Ecto neural progenitor cell (in vitro differentiated cells): ENCODE measurements around the gene IL18BP.

Experiments used
- DNase-seq: peaks from one replicate; pipeline ENCODE4 v3.0.0-alpha.2; 2018; ENCODE audit warnings: low spot score

Gene IL18BP

GRCh38 chr11:72012897-72013721, 14.4 kb downstream of the IL18BP start:
- no peak for DNase-seq

DNA sequence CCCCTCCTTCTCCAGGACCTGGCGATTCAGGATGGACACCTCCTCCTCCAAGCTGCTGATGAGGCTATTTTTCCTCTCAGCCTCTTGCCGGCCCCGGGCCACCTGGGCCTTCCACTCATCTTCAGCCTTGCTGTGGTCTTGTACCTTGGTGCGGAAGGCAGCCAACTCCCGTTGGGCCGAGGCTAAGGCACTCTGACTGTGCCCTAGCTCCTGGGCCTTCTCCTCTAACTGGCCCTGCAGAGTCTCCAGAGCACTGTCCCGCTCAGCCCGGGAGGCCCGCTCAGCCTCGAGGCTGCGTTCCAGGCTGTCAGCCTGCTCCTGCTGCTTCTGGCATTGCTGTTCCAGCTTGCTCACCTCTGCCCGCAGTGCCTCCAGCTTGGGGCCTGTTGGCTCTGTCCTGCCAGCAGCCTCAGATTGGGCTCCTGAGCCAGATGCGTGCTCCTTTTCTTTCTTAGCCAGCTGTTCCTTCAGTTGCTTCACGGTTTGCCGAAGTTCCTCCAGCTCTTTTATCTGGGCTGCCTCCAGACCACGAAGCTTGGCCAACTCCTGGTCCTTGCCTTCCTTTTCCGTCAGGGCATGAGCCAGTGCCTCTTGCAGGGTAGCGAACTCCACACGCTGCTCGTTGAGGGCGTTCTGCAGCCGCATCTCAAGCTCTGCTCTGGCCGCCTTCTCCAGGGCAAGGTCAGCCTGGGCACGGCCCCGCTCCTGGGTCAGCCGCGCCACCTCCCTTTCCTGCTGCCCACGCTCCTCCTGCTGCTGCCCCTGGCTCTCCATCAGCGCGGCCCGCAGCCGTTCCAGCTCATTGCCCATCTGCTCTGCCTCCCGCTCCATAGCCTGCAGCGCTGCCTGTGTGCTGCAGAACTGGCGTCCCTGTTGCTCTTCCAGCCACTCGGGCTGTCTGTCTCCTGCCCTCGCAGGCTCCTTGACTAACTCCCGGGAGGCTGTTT, 15.3 kb downstream of the IL18BP start:
- DNase-seq, result no peak

DNA sequence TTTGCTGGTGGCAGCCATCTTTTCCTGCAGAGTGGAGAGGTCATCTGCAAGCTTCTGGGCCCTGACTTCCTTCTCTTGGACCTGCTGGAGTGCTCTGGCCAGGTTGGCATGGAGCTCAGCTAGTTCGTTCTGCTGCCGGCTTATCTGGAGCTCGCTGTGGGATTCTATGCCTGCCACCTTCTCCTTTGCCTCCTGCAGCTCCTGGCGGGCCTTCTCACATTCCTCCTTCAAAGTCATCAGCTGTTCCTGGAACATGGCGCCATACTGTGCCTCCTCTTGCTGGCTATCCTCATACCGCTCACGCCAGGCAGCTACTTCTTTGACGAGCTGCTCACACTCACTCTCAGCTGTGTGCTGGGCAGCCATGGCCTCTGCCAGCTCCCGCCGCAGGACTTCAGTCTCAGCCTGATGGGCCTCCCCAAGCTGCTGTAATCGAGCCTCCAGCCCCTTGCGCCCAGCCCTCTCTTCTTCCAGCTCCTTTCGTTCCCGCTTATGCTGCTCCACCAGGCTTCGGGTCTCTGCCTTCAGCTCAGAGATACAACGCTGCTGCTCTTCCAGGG, 16.1 kb downstream of the IL18BP start:
- DNase-seq, result no peak

DNA sequence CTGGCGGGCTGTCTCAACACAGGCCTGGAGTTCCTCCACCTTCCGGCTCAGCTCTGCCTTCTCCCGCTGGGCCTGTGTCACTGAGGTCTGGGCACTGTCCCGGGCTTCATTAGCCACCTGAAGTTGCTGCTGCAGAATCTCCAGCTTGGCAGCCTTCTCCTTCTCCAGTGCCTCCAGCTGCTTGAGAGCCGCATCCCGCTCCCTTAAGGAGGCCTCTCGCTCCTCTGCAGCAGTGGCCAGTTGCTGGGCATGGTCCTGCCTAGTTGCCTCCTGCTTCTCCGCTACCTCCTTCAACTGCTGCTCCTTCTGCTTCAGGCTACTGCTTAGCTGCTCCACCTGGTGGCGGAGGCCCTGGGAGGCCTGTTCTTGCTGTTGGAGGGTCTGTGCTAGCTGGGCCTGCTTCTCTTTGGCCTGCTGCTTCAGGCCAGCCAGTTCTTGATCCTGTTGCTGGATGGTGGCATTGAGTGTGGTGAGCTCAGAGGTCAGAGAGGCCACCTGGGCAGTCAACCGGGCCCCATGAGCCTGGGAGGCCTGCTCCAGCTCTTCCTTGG, 16.9 kb downstream of the IL18BP start:
- no peak for DNase-seq

DNA sequence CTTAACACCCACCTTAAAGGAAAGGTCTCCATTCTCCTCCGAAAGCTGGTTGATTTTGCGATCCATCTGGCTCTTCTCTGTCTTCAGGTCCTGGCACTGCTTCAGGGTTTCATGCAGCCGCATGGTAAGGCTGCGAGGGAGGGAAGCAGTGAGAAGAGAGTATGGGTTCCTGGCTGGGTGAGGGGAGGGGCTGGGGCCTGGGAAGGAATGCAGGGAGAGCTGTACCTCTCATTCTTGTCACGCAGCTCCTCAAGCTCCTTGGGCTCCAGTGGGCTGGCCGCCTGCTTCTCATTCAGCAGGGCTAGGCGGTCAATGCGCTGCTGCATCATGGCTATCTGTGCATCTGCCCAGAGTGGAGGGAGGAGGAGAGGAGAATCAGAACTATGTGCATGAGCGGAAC, 19.5 kb downstream of the IL18BP start:
- DNase-seq, result no peak

- DNase-seq, result no peak
Observed at GRCh38 chr11:72023335-72023734, 24.6 kb downstream of the IL18BP start.

DNA sequence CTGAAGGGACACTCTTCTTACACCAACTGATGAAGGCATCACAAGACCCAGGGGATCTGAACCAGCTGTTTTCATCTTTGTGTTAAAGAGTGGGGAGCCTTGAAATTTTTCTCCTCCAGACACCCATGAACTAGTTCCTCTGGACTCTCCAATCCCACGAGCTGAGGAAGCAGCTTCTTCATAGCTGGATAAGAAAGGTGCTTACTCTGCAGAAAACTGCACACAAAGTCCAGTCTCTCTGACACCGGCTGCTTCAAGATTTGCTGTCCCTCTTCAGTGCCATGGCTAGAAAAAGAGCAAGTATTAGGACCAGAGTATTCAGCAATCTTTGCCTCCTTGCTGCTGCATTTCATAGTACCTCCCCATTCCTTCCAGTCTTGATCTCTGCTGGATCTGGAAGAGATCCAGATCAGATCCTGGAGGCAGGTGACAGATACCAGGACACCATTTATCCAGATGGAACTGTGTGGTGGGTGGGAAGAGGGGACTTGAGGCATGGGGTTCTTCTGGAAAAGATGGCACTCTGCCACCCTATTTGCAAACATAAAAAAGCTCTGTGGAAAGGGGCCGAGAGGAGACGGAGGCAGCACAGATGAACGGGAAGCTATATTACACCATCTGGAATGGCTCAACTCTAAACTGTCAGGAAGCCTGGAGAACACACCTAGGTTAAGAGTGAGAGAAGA, 25.5 kb downstream of the IL18BP start:
- no peak for DNase-seq

- DNase-seq, result no peak
Observed at GRCh38 chr11:72026090-72026489, 27.4 kb downstream of the IL18BP start.

DNA sequence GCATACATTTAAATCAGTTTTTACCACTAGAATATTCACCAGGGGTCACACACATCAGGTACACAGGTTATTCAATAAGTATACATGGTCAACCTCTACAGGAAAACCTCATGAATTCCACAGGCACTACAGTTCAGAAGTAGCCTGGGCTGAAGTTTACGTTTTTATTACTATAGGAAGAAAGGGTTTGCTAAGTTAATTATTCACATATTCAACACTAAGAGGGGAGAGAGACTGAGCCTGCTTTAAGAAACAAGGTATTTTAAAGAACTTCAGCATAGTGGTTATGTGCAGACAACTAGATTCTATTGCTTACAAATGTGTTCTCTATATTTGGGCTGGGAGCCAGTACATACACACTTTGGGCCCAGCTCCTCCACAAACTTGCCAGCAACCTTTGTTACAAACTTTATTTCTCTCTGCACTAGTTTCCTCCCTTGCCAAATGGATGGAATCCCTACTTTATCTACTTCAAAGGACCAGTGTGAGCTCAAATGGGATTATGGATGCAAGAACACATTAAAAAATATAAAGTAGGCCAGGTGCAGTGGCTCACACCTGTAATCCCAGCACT, 31.9 kb downstream of the IL18BP start:
- DNase-seq, result no peak

- DNase-seq, result no peak
Observed at GRCh38 chr11:72036687-72037086, 38.0 kb downstream of the IL18BP start.

GRCh38 chr11:72037554-72038311, 39.0 kb downstream of the IL18BP start:
- no peak for DNase-seq

DNA sequence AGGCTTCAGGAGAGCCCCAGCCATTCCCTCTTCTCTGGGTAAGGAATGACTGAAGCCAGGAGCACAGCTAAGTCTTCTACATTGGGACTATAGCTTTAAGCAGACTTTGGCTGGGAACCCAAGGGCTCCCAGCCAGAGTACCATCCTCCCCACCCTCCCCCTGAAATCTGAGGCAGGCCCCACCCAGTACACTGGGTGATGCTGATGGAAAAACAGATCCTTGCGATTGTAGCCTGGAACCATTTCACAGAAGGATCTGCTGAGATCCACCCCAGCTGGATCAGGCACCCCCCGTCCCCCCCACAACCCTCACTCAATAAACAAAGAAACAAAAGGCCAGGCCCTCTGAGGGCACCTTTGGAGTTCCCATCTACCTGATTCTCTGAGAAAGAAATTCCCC, 39.8 kb downstream of the IL18BP start:
- DNase-seq, result no peak

DNA sequence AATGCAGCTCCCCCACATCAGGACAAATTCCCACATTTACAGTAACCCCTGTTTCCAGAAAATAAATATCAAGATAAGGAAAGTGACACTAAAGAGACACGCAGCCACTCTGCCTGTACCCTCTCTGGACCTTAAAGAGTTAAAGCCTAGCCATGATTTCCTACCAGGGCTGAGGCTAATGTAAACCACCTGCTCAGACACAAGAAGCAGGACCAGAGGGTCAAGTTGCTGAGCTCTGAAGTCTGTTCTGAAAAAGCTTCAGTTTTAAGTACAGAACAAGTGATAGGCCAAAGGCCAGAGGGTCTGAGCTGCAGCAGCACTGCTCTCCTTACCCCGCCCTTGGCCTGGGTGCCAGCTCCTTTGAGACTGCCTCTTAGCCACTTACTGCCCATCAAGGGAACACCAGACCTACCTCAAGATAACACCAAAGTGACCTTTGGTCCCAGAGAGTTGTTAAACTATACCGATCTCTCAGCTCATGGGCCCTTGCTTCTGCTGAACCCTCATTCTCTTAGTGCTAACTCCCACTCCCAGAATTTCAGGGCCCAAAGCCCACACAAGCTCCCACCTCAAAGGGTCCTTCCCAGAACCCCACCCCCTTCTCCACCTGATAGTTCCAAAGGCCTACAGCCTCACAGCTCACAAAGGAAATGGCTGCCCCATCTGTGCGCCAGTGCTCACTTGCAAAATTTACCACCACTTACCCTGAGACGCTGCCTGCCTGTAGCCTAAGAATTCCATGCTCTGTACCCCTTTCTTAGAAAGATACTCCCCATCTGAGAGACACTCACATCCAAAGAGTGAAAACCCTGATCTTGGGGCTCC, 40.5 kb downstream of the IL18BP start:
- no peak for DNase-seq

GRCh38 chr11:72039856-72040401, 41.2 kb downstream of the IL18BP start:
- no peak for DNase-seq

DNA sequence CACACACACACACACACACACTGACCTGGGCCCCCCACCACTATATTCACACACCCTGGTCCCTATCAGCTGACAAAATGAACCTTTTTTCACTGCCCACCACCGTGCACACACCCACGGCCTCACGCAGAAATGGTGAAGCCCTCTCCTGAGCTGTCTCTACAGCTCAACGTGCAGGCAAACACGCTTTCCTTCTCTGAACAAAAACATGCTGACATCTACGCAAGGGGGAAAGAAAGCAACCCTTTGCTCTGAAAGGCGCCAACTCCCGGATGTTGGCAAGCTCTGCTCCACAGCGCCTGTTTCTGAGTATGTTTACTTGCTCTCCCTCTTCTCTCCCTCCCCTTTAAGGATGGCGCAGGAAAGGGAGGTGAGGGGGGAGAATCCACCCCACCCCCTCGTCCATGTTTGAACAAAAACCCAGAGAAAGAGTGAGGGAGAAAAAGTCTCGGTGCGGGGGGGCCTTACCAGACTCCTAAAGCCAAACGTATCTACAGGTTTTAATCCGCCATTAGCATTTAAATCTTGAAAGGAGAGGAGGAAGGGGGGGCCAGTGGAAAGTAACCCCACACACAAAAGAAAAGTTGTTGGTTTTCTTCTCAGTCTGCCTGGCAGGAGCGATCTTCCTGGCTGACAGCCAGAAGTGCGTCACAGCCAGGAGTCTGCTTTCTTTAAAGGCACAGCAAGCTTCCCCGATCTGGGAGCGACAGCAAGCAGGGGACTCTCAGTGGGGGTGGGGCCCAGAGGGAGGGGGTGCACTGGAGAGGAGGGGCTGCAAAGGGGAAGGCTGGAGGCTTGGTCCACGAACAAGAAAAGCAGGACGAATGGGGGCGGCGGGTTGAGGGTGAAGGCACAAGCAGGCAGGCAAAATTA, 42.0 kb downstream of the IL18BP start:
- DNase-seq, result peak; percentile 81

GRCh38 chr11:72041364-72042063, 42.8 kb downstream of the IL18BP start:
- DNase-seq, result peak; percentile 85

DNA sequence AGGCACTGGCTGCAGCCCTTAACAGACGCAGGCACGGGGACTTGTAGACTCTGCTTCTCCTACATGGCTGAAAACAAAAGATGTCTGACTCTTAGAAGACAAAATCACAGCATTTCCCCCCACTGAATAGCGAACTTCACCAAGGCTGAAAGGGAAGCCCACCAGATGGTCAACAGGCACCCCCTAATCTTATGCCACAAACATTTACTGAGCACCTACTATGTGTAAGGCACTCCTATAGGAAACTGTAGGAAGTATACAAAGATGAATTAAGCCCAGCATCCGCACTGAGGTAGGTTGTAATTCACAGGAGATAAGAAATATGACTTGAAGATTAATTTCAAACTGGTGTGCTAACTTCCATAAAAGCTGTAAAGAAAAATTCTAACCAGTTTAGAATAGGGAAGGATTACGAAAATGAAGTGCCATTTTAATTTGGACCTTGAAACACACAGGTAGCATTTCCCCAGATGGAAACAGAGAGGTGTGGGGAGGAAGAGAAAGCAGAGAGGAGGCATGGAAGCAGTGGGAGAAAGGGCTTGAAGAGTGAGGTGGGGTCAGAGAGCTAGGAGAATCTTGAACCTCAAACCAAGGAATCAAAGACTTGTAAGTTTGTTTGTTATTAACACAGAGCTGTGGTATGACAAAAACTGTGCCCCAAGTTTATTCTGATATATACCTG, 43.5 kb downstream of the IL18BP start:
- DNase-seq, result no peak
